Activated naive CD4-positive, alpha-beta T cell treated with anti-CD3 and anti-CD28 coated beads for 36 hours (primary cell): Measurements from ENCODE around the gene CCDC74A. TPM values are rescaled to one million over a fixed set of nuclear protein-coding genes. Genes with fewer than 3 reads are reported as not detected.
"Not testable (repeated sequence)": the region's sequence is repeated elsewhere in the genome, so short reads cannot be mapped to it uniquely, and the experiment has no call there.

Source experiments
- CTCF ChIA-PET: fragments of 350-600 bp; sonication (Branson Sonifier 250); formaldehyde crosslinking; loops from one replicate; lab custom pipeline; 2021; ENCODE audit warnings: antibody characterized with exemption; lab: Charles Lee
- DNase-seq: peaks from one replicate; pipeline ENCODE4 v3.0.0-alpha.2; 2020
- H3K27ac Mint-ChIP-seq: one replicate; pipeline ENCODE4 v1.8.0; 2021; ENCODE audit warnings: mild to moderate bottlenecking, mixed read lengths
- H3K27me3 Mint-ChIP-seq: one replicate; pipeline ENCODE4 v1.8.0; 2021; ENCODE audit warnings: low read depth, mixed read lengths
- H3K36me3 Mint-ChIP-seq: one replicate; pipeline ENCODE4 v1.8.0; 2021; ENCODE audit warnings: low read depth, mixed read lengths
- H3K4me1 Mint-ChIP-seq: one replicate; pipeline ENCODE4 v1.8.0; 2021; ENCODE audit warnings: low read depth, mixed read lengths
- H3K4me3 Mint-ChIP-seq: one replicate; pipeline ENCODE4 v1.8.0; 2021; ENCODE audit warnings: mild to moderate bottlenecking, moderate library complexity, mixed read lengths
- H3K9me3 Mint-ChIP-seq: one replicate; pipeline ENCODE4 v1.8.0; 2021; ENCODE audit warnings: mixed read lengths
- intact Hi-C: fragments of 100-400 bp; cut with micrococcal nuclease; formaldehyde crosslinking; loops from one replicate; pipeline ENCODE4 v1.15.1; 2023
- total RNA-seq, 2 experiments: library from RNA; stranded (reverse); gene quantifications; one replicate each; pipeline ENCODE4 v1.2.3, GENCODE V29; 2021

Gene CCDC74A
- total RNA-seq, 2 experiments from 2014 or later: 6.8 to 7.1 TPM

DNA sequence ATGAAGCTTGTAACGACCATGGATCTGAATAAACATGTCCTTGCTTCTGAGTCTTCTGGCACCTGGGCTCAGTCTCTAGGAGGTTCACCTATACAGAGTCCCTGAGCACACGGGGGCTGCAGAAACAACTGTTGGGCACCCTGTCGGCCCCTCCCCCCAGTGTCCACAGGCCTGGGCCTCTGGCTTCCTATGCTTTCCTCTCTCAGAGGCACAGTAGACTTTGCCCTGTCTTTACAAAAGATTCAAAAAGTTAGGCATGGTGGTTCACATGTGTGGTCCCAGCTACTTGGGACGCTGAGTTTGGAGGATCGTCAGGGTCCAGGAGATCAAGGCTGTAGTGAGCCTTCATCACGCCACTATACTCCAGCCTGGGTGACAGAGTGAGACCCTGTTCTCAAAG lies 6.2 kb upstream of the CCDC74A start:
- CTCF ChIA-PET, intact Hi-C loops, DNase-seq, H3K4me1 Mint-ChIP-seq, H3K27ac Mint-ChIP-seq, H3K9me3 Mint-ChIP-seq, H3K27me3 Mint-ChIP-seq, H3K4me3 Mint-ChIP-seq: not testable (repeated sequence)
- peaks cover 12% of the 10 kb centered on the region for H3K36me3 Mint-ChIP-seq

DNA sequence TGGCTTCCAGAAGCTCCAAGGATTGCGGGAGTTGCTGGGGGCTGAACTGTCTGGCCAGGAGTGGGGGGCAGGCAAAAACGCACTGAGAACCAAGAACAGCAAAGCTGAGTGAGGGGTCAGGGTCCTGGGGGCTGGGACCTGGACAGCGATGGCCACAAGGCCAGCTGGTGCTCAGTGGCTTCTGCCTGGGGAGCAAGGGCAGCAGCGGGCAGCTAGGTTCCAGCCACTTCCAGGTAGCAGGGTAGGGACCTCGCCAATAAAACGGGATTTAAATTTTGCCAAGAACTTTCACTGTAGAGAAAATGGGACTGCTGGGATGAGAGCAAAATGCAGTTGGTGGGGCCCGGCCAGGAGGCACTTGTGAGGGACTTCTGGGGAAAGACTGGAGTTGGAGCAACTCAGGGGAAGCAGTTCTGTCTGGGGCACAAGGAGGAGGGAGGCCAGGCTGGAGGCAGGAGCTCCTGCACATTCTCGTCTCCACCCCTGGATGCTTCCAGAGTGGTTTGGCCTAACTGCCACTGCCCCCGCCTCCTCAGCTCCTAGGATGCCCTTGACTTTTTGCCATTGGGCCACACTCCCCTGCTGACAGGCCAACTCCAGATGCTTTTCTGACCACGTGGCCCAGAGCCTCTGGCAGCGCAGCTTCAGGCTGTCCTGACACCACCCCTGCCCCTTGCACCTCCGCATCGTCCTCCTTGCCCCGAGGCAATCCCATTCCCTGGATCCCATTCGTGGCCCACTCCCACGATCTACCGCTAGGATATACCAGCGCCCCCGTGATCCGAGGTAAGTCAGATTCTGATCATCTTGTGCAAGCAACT lies 5.5 kb upstream of the CCDC74A start:
- intact Hi-C loops: no loop called here
- Mint-ChIP-seq H3K9me3 (no peaks in the 10 kb centered on the region), H3K36me3 (peaks cover 10% of the 10 kb centered on the region), H3K4me3 (no peak overlapping the region), H3K27me3 (no peaks in the 10 kb centered on the region), H3K27ac (no peak overlapping the region), H3K4me1 (no peaks in the 10 kb centered on the region)
- no peak for DNase-seq
- CTCF ChIA-PET: no interaction called here

DNA sequence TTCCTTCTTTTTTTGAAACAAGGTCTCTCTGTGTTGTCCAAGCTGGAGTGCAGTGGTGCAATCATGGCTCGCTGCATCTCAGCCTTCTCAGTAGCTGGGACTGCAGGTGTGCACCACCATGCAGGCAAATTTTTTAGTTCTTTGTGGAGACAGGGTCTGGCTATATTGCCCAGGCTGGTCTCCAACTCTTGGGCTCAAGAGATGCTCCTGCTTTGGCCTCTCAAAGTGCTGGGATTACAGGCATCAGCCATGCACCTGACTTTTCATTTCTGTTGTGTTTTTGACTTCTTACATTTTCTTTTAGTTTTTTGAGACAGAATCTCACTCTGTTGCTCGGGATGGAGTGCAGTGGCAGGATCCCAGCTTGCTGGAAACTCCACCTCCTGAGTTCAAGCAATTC lies 2.4 kb upstream of the CCDC74A start:
- DNase-seq, H3K36me3 Mint-ChIP-seq, H3K9me3 Mint-ChIP-seq, H3K27ac Mint-ChIP-seq, H3K4me3 Mint-ChIP-seq, H3K27me3 Mint-ChIP-seq: not testable (repeated sequence)
- H3K4me1 Mint-ChIP-seq: peaks cover 13% of the 10 kb centered on the region
- CTCF ChIA-PET: interaction anchor here (0.6 kb wide), 1 partner anchor 148 kb away, joined by 3 read pairs; no protein-coding TSS in a partner anchor
- intact Hi-C loops: loop anchor here (5.0 kb wide), 1 partner anchor 157 kb away; no protein-coding TSS in a partner anchor

DNA sequence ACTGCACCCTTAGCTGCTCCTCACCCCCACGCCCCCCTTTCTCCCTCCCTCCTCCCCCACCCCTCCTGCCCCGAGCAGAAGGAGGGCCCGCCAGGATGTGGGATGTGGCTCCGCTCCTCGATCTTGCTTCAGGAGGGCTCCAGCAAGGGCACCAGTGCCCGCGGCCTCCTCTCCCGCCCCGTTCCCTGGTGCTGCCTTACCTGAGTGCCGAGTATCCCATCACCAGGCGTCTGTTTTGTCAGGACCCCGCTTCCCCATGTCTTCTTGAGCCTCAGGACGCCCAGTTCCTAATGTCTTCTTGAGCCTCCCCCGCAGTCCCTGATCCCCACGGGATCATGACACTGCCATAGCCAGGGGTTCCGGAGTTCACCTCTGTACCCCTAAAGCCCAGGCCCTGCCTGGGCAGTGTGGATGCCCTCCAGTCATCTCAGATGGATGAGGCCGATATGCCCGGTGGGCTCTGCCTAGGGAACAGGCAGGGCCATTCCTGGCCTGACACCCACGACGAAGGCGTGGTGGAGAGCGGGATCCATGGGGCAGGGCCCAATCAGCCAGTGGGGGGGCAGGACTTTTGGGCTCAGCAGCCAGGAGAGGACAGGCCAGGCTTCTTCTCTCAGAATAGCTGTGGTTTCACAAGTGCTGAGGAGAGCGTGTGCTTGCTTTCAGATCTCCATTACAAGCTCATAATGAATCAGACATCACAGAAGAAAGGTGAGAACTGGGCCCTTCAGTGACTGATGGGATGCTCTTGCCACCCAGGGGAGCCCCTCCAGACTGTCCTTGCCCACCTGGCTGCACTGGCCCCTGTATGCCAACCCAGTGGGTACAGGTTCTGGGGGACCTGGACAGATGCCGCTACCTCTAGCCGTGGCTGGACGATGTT lies 1.5 kb downstream of the CCDC74A start:
- intact Hi-C loops: loop anchor here (2.0 to 5.0 kb wide), 2 partner anchors 116 to 153 kb away; no protein-coding TSS in a partner anchor
- CTCF ChIA-PET: interaction anchor here (0.6 to 3.6 kb wide), 3 partner anchors 36 to 48 kb away, joined by 3 to 14 read pairs (median 5); partner anchors contain the start of gene MZT2A
- H3K9me3 Mint-ChIP-seq, H3K27me3 Mint-ChIP-seq, H3K27ac Mint-ChIP-seq, H3K36me3 Mint-ChIP-seq: not testable (repeated sequence)
- peak overlapping the region; percentile 46 for H3K4me3 Mint-ChIP-seq
- H3K4me1 Mint-ChIP-seq: peaks cover 13% of the 10 kb centered on the region
- DNase-seq: peak; percentile 17

DNA sequence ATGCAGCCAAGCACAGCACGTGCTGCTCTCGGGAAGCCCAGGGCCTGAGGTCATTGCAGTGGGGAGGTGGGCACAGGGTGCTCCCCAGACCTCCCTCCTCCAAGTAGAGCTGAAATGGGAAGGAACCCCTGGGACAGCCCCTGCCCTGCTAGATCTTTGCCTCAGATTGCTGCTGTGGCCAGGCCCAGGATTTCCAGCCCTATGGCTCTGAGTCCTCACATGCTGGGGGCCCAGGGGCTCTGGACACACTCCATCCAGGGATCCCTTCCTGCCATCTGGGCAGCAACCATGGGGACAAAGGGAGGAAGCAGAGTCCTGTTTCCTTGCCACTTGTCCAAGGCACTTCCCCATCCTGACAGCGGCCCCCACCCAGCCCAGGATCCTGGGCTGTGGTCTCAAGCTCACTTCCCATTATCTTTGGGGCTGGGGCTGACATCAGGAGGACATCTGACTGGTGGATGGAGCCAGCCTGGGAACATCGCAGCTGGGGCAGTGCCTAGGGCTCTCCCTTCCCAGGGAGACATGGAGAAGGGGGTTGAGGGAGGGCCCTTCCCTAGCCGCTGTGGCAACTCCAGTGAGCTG lies 2.3 kb downstream of the CCDC74A start:
- intact Hi-C loops: loop anchor here (2.0 to 5.0 kb wide), 2 partner anchors 117 to 152 kb away; no protein-coding TSS in a partner anchor
- H3K27ac Mint-ChIP-seq, H3K9me3 Mint-ChIP-seq, H3K27me3 Mint-ChIP-seq, H3K36me3 Mint-ChIP-seq, H3K4me3 Mint-ChIP-seq, DNase-seq: not testable (repeated sequence)
- H3K4me1 Mint-ChIP-seq: peaks cover 13% of the 10 kb centered on the region
- CTCF ChIA-PET: interaction anchor here (0.6 kb wide), 1 partner anchor 41 kb away, joined by 3 read pairs; no protein-coding TSS in a partner anchor

DNA sequence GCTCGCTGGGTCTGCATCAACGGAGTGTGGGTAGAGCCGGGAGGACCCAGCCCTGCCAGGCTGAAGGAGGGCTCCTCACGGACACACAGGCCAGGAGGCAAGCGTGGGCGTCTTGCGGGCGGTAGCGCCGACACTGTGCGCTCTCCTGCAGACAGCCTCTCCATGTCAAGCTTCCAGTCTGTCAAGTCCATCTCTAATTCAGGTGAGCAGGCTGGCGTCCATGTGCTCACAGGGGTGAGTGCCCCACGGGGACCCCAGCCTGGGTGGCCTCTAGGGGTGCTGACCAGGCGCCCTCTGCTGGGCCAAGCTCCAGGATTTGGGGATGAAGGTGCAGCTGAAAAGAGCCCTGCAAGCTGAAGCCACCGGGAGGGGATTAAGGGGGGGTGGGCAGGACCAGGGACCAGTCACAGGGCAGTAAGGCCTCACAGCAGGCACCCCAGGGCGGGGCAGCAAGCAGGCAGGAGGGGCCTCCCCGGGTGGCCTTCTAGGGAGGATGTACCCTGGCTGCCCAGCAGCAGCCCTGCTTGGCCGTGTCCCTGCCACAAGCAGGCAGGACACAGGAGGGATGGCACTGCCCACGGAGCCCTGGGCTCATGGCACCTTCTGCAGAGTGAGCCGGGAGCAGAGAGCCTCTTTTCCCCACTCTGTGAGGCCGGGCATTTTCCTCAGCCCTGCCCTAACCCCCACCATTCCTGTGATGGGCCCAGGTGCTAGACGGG lies 3.1 kb downstream of the CCDC74A start:
- H3K36me3 Mint-ChIP-seq, H3K9me3 Mint-ChIP-seq, CTCF ChIA-PET: not testable (repeated sequence)

DNA sequence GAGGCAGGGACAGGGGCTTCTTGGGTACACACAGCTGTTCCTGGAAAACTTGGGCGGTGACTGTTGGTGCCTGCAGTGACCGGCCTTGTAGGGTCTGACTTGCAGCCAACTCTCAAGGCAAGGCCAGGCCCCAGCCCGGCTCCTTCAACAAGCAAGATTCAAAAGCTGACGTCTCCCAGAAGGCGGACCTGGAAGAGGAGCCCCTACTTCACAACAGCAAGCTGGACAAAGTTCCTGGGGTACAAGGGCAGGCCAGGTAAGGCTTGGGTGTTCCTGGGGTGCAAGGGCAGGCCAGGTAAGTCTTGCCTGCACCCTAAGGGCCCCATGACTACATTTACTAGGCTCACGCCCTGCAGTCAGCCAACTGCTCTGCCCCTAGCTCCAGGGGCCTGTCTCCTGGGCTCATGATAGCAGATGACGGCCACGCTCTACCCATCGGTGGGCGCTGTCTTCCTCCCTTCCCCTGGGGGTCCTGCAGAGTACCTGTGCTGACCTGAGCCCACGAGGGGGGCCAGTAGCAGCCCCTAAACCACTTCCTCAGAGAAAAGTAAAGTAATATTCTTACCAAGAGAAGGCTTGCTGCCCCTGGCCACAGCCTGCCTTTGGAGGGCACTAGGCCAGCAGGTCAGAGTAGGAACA lies 4.0 kb downstream of the CCDC74A start:
- CTCF ChIA-PET, H3K4me3 Mint-ChIP-seq, H3K36me3 Mint-ChIP-seq, intact Hi-C loops, H3K9me3 Mint-ChIP-seq, H3K27ac Mint-ChIP-seq, DNase-seq, H3K27me3 Mint-ChIP-seq: not testable (repeated sequence)
- peaks cover 13% of the 10 kb centered on the region for H3K4me1 Mint-ChIP-seq

More for the DNA sequence above, 3.1 kb downstream of the CCDC74A start:
- intact Hi-C loops, H3K27me3 Mint-ChIP-seq, DNase-seq, H3K4me3 Mint-ChIP-seq, H3K27ac Mint-ChIP-seq: not testable (repeated sequence)
- peaks cover 13% of the 10 kb centered on the region for H3K4me1 Mint-ChIP-seq

DNA sequence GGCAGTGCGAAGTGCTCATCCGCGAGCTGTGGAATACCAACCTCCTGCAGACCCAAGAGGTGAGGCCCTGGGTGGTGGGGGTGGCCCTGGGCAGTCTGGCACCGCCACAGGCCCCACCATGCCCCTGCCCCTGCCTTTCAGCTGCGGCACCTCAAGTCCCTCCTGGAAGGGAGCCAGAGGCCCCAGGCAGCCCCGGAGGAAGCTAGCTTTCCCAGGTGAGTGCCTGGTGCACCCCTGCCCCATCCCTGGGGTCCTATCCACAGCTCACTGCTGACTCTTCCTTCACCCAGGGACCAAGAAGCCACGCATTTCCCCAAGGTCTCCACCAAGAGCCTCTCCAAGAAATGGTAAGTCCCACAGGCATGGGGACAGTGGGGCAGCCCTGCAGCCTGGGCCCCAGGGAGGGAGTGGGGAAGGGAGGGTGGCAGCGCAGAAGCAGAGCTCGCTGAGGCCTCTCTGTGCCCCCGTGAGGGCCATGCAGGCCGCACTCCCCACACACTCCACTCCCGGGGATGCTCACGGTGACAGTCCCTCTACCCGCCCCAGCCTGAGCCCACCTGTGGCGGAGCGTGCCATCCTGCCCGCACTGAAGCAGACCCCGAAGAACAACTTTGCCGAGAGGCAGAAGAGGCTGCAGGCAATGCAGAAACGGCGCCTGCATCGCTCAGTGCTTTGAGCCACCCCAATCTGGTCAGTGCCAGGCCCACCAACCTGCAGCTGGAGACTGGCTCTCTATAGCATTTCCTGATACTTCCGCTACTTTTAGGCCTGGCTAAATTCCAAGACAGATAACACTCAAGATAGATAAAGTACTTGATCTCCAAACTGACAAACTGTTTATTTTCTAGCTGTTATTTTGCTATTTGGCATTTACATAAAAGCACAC lies 5.3 kb downstream of the CCDC74A start:
- H3K27me3 Mint-ChIP-seq, H3K27ac Mint-ChIP-seq, H3K4me3 Mint-ChIP-seq, DNase-seq, H3K36me3 Mint-ChIP-seq, CTCF ChIA-PET, H3K9me3 Mint-ChIP-seq, intact Hi-C loops: not testable (repeated sequence)
- peaks cover 11% of the 10 kb centered on the region for H3K4me1 Mint-ChIP-seq

DNA sequence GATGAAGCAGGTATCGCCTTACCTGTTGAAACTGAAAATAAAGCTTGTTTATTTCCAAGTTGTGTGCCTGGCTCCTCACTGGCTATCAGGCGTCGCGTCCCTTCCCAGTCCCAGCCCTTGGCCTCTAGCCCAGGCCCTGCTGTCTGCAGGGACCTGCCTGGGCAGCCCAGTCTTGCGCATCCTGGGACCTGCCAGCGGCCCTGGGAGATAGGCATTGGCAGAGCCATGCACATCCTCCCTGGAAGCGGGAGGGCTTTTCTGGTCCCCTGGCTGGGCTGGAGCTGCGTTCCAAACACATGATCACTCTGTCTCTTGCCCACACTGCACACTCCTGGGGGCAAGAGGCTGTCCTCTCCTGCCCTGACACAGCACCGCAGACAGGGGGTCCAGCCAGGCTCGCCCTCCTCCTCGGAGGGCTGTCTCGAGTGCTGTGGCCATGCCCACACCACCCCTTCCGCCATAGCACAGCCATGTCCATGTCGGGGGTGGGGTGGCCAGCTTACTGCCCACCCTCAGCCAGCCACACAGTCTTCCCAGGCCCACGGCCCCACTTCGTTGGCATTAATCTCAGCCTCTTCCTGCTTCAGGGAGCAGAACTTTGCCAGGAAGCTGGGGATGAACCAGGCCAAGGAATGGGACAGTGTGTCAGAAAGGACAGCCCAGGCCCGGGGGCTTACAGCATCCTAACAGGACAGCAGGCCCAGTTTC lies 6.1 kb downstream of the CCDC74A start:
- H3K27me3 Mint-ChIP-seq, H3K36me3 Mint-ChIP-seq, CTCF ChIA-PET, H3K4me1 Mint-ChIP-seq, H3K9me3 Mint-ChIP-seq, intact Hi-C loops, H3K27ac Mint-ChIP-seq, DNase-seq, H3K4me3 Mint-ChIP-seq: not testable (repeated sequence)

DNA sequence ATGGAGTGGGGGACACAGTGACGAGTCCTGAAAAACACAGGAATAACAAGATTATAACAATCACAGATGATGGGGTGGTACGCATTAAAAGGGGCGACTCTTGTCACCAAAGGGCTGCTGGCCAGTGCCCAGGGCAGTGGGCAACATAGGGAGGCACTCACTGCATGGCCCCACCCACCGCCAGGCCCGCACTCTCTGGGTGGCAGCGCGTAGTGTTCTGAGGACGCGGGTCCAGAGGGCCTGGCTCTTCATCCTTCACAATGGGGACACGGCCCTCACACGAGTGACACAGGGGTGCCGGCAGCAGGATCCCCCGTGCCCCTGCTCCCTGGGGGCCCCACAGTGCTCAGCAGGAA lies 6.6 kb downstream of the CCDC74A start:
- DNase-seq, H3K27ac Mint-ChIP-seq, H3K36me3 Mint-ChIP-seq, CTCF ChIA-PET, intact Hi-C loops, H3K9me3 Mint-ChIP-seq, H3K27me3 Mint-ChIP-seq, H3K4me1 Mint-ChIP-seq, H3K4me3 Mint-ChIP-seq: not testable (repeated sequence)
